ENCODE measurements around the gene SUOX.

DNA sequence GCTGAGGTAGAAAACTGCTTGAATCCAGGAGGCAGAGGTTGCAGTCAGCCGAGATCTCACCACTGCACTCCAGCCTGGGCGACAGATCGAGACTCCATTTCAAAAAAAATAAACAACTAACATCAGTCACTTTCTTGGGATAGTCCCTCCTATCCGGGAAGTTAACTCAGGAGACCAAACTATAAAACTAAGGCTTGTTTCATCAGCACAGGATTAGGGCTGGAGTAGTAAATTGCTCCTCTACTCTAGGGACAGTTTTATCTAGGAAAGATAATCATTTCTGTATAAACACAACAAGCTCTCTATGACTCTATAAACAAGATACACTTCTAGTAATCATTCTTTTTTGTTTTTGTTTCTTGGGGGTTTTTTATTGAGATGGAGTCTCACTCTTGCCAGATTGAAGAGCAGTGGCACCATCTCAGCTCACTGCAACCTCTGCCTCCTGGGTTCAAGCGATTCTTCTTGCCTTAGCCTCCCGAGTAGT lies 56.4 kb downstream of the SUOX start:
- TF ChIP-seq POLR2A (IDR thresholded peaks at IDR 0.05): no peak
- no peak for TF ChIP-seq POLR2AphosphoS5 (IDR thresholded peaks at IDR 0.05)
- TF ChIP-seq, protein P1, sequence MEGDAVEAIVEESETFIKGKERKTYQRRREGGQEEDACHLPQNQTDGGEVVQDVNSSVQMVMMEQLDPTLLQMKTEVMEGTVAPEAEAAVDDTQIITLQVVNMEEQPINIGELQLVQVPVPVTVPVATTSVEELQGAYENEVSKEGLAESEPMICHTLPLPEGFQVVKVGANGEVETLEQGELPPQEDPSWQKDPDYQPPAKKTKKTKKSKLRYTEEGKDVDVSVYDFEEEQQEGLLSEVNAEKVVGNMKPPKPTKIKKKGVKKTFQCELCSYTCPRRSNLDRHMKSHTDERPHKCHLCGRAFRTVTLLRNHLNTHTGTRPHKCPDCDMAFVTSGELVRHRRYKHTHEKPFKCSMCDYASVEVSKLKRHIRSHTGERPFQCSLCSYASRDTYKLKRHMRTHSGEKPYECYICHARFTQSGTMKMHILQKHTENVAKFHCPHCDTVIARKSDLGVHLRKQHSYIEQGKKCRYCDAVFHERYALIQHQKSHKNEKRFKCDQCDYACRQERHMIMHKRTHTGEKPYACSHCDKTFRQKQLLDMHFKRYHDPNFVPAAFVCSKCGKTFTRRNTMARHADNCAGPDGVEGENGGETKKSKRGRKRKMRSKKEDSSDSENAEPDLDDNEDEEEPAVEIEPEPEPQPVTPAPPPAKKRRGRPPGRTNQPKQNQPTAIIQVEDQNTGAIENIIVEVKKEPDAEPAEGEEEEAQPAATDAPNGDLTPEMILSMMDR (IDR thresholded peaks at IDR 0.05 in 8 of 11, conservative IDR thresholded peaks at IDR 0.05 in 3 of 11): no peak
